Measurements from ENCODE around the gene HIP1. TPM values are rescaled to one million over a fixed set of nuclear protein-coding genes. Genes with fewer than 3 reads are reported as not detected.

The HIP1 gene
- total RNA-seq, 1 experiment from 2014 or later: 32.0 TPM

- intact Hi-C loops (cut with micrococcal nuclease; ENCODE audit: unreplicated experiment): loop anchor here (5.0 kb wide), 1 partner anchor 41 kb away; no protein-coding TSS in a partner anchor
- Histone ChIP-seq H2AFZ (no peak overlapping the region), H3K4me2 (no peak overlapping the region), H3K4me1 (replicated peaks; ENCODE audit: insufficient read depth) (peaks cover 26% of the 10 kb centered on the region), H3K9me3 (ENCODE audit: insufficient read depth, low read depth) (no peaks in the 10 kb centered on the region), H3K27ac (no peak overlapping the region), H3K9me2 (ENCODE audit: insufficient read depth) (no peaks in the 10 kb centered on the region), H3K79me2 (ENCODE audit: low read depth) (no peaks in the 10 kb centered on the region), H3K36me3 (ENCODE audit: low read depth) (no peaks in the 10 kb centered on the region), H4K20me1 (ENCODE audit: insufficient read depth) (no peaks in the 10 kb centered on the region), H3F3A (ENCODE audit: insufficient read depth, low read depth) (peaks cover 32% of the 10 kb centered on the region), H3K27me3 (ENCODE audit: insufficient read depth, low read depth) (no peaks in the 10 kb centered on the region), H3K4me3 (no peak overlapping the region)
- CTCF ChIA-PET: interaction anchor here (0.6 kb wide), 1 partner anchor 748 kb away, joined by 4 read pairs; no protein-coding TSS in a partner anchor
- BruUV-seq (replicated peaks): no TSS peak
- POLR2A ChIA-PET (ENCODE audit: unreplicated experiment): no interaction called here
- no peak for DNase-seq
- TF ChIP-seq CTCF (conservative IDR thresholded peaks at IDR 0.05): no peak
- TF ChIP-seq EZH2 (IDR thresholded peaks at IDR 0.05; ENCODE audit: low read depth): no peak
These were observed 170.7 kb downstream of the HIP1 start for GRCh38 chr7:75567948-75568595.

- BruUV-seq (replicated peaks): no TSS peak
- DNase-seq: peak; percentile 82 to 94
- intact Hi-C loops (cut with micrococcal nuclease; ENCODE audit: unreplicated experiment): loop anchor here (5.0 kb wide), 1 partner anchor 38 kb away; no protein-coding TSS in a partner anchor
- CTCF ChIA-PET: interaction anchor here (0.6 kb wide), 1 partner anchor 174 kb away, joined by 3 read pairs; no protein-coding TSS in a partner anchor
- Histone ChIP-seq H3K4me1 (replicated peaks; ENCODE audit: insufficient read depth) (peaks cover 26% of the 10 kb centered on the region), H3K9me3 (ENCODE audit: insufficient read depth, low read depth) (no peaks in the 10 kb centered on the region), H3K36me3 (ENCODE audit: low read depth) (0 out of 2 replicates have a peak, but pooled peaks cover 5% of the 10 kb centered on the region), H3K27me3 (ENCODE audit: insufficient read depth, low read depth) (no peaks in the 10 kb centered on the region), H3K79me2 (ENCODE audit: low read depth) (no peaks in the 10 kb centered on the region), H2AFZ (0 out of 2 replicates have a peak overlapping the region, but pooled peaks have one; percentile 29), H3K4me3 (0 out of 2 replicates have a peak overlapping the region, but pooled peaks have one; percentile 10), H3K4me2 (peak overlapping the region; percentile 67), H3K27ac (peak overlapping the region; percentile 65), H4K20me1 (ENCODE audit: insufficient read depth) (no peaks in the 10 kb centered on the region), H3K9me2 (ENCODE audit: insufficient read depth) (no peaks in the 10 kb centered on the region), H3F3A (ENCODE audit: insufficient read depth, low read depth) (peaks cover 32% of the 10 kb centered on the region)
- no peak for TF ChIP-seq EZH2 (IDR thresholded peaks at IDR 0.05; ENCODE audit: low read depth)
- no peak for TF ChIP-seq CTCF (conservative IDR thresholded peaks at IDR 0.05)
- POLR2A ChIA-PET (ENCODE audit: unreplicated experiment): interaction anchor here (0.5 to 0.7 kb wide), 7 partner anchors 36 to 53 kb away, joined by 4 to 44 read pairs (median 6); no protein-coding TSS in a partner anchor
These were observed 173.5 kb downstream of the HIP1 start for GRCh38 chr7:75565132-75565837.

- TF ChIP-seq EZH2 (IDR thresholded peaks at IDR 0.05; ENCODE audit: low read depth) (no peak), CTCF (conservative IDR thresholded peaks at IDR 0.05) (no peak)
- DNase-seq: no peak
- H3K27me3 ChIP-seq (ENCODE audit: insufficient read depth, low read depth): no peaks in the 10 kb centered on the region
- H3K4me2 ChIP-seq: no peak overlapping the region
- intact Hi-C loops (cut with micrococcal nuclease; ENCODE audit: unreplicated experiment): no loop called here
- H3K9me3 ChIP-seq (ENCODE audit: insufficient read depth, low read depth): no peaks in the 10 kb centered on the region
- peaks cover 26% of the 10 kb centered on the region for H3K4me1 ChIP-seq (replicated peaks; ENCODE audit: insufficient read depth)
- BruUV-seq (replicated peaks): no TSS peak
- 0 out of 2 replicates have a peak, but pooled peaks cover 5% of the 10 kb centered on the region for H3K36me3 ChIP-seq (ENCODE audit: low read depth)
- no peaks in the 10 kb centered on the region for H3K79me2 ChIP-seq (ENCODE audit: low read depth)
- no peak overlapping the region for H3K27ac ChIP-seq
- H4K20me1 ChIP-seq (ENCODE audit: insufficient read depth): no peaks in the 10 kb centered on the region
- CTCF ChIA-PET: no interaction called here
- no peak overlapping the region for H3K4me3 ChIP-seq
- POLR2A ChIA-PET (ENCODE audit: unreplicated experiment): no interaction called here
- no peaks in the 10 kb centered on the region for H3K9me2 ChIP-seq (ENCODE audit: insufficient read depth)
- peaks cover 32% of the 10 kb centered on the region for H3F3A ChIP-seq (ENCODE audit: insufficient read depth, low read depth)
- H2AFZ ChIP-seq: no peak overlapping the region
These were observed 175.6 kb downstream of the HIP1 start for GRCh38 chr7:75563171-75563570.

All from PC-9 (cell line).